Endothelial cell of hepatic sinusoid (primary cell): ENCODE results near the gene KIAA0513.

Experiments
- in situ Hi-C: cut with HindIII; loops from 2 replicates; pipeline ENCODE4 v1.10.0; 2017; ENCODE audit warnings: low sequenced_read_pairs

The KIAA0513 gene

DNA sequence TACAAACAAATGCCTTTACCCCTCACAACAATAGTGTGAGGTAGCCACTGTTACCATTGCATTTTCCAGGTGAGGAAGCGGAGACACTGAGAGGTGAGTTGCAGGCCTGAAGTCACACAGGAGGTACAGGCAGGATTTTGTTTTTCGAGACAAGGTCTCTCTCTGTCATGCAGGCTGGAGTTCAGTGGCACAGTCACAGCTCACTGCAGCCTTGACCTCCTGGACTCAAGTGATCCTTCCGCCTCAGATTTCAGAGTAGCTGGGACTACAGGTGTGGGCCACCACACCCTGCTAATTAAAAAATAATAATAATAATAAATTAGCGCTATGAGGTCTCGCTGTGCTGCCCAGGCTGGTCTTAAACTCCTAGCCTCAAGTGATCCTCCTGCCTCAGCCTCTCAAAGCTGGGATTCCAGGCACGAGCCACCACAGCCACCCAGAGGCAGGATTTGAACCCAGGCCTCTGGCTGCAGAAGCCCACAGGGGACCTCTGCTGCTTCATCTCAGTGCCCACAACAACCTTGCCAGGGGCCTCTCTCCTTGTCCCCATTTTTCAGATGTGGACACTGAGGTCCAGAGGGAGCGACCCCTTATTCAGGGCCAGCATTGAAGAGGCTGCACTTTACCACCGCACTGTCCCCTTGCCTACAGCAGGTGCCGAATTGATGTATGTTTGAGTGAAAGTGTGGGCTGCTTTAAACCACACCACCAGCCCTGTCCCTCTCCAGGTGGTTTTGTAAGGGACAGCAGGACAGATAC is 100.7 kb downstream of the KIAA0513 start:
- in situ Hi-C loops = no loop called here

DNA sequence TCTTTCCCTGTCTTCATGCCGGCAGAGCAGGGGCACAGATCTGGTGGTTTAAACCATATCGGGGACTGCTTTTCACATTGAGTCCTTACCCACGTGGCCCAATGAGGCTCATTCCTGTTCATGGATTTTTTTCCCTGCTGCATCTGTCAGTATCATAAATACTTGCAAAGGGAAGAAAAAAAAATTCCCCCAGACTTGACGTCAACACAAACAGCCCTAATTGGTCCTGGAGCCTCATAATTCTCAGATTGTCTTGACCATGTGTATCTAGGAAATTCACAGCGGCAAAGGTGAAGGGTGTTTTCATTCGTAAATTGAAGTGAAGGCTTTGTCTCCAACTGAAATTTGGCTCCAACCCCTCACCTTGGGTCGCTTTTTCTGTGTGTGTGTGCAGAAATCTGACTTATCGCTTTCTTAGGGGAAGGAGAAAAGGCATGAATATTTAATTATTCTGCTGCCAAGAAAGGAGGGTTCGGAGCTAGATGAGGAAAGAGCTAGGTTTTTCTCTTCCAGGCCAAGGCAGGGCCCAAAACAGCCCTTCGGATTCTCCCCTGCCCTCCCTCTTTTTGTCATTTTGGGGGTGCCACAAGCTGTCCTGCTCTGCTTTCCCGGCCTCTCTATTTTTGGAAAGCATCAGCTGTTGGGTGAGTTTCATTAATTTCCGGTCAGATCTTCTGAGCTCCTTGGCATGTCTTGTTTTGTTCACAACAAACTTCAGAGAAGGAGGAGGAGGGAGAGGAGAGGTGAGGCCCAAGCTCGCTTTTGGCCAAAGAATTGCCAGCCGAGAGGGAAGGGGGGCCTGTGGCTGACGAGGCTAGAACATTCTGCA is 102.5 kb downstream of the KIAA0513 start:
- in situ Hi-C loops = no loop called here

DNA sequence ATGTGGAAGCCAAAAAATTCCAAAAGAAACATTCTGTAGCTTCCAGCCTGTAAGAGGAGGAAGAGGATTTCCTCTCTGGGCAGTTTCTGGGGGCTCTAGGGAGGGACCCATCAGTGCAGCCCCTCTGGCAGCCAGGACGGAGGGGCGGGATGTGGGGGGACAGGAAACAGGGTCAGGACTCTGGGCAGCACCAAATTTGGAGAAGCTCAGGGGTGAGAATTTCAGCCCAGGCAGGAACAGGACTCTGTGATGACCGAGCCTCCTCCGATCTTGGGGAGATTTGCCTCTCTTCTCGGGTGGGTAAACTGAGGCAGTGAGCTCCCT is 103.1 kb downstream of the KIAA0513 start:
- in situ Hi-C loops = no loop called here

DNA sequence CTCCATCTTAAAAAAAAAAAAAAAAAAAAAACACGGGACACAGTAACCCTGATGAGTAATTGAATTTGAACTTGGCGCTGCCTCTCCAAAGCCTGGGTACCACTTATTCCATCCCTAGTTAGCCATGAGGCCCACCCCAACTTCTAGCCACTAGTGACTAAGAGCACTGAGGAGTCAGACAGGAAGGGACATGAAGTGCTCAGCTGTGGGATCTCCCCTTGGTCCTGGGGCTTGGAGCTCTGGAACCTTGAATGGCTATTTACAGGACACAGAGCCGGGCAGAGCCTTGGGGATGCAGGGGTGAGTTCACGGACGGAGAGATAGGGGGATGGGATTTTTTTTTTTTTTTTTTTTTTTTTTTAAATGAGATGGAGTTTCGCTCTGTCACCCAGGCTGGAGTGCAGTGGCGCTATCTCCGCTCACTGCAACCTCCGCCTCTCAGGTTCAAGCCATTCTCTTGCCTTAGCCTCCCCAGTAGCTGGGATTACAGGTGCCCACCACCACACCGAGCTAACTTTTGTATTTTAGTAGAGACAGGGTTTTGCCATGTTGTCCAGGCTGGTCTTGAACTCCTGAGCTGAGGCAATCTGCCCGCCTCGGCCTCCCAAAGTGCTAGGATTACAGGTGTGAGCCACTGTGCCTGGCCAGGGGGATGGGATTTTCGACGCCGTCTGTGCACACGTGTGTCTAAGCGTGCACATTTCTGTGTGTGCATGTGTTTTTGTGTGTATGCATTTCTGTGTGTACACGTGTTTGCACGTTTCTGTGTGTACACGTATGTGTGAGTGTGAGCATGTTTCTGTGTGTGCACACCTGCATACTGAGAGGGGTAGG is 105.1 kb downstream of the KIAA0513 start:
- in situ Hi-C loops = no loop called here

DNA sequence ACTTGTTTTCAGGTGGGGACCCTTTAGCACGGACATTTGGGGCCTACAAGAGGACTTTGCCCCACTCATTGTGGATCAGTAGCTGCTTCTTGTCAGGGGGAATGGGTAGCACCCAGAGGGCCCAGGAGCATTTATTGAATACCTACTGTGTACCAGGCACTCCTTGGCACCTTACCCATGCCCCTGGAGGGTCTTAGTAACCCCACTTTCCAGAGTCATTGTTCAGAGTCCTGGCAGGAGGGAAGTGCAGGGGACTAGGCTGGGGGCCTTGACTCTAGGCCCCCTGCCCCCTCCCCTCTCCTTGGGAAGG is 105.7 kb downstream of the KIAA0513 start:
- in situ Hi-C loops = no loop called here

DNA sequence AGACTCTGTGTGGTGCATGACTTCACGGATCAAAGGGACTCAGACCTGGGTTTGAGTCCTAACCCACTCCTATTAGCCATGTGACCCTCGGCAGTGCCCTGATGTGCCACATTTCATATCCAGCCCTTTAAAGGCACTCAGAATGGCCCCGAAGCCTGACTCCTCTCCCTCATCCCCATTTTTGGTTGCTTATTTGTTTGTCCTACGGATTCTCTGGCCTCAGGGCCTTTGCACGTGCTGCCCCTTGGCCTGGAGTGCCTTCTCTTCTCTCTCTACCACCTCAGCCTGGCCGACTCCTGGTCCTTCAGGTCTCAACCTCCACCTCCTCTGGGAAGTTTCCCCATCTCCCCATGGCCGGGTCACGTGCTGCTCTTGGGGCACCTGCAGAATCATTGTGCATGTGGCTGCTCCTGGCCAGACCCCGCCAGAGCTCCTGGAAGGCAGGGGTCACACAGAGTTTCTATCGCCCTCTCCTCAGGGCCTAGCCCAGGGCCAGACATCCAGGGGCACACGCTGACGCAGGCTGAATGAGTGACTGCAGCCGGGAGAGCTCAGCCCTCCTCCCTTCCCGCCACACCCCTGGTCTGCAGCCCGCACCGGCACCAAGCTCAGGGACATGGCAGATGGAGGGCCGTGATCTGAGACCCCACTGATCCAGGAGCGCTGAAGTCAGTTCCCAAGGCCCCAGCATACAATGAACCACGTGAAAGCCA is 106.6 kb downstream of the KIAA0513 start:
- in situ Hi-C loops = no loop called here

DNA sequence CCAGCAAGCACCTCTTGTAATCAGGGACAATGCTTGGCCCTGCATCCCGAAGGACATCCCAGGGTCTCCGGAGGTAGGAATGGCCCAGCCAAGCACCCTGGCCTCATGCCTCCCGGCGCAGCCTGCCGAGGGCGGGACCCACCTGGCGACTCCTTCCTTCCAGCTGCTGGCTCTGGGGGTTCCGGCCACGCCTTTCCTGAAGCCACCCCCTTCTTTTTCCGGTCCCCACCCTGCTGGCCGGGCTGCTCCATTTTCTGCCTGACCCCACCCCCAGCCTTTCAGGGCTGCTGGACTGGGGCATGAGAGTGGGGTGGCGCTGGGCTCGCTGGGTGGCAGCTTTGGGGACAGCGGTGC is 107.2 kb downstream of the KIAA0513 start:
- in situ Hi-C loops = no loop called here

DNA sequence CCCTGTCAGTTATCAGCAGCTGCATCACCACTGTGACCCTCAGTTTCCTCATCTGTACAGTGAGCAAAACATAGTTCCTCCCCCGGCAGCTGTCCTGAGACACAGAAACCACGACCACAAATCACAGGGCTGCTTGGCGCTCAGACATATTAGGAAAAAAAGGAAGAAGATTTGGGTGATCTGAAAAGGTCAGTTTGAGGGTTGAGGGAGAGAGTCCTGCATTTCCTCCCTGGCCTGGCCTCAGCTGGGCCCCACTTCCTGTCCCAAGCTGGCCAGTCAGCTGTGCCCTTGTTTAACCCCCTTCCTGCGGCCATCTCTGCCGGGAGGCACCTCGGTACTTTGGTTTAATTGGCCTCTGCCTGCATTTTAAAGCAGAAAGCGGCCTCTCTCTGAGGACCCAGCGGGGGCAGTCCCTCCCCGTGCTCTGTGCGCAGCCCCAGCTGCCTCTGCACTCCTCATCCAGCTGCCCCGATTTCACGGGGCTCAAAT is 108.7 kb downstream of the KIAA0513 start:
- in situ Hi-C loops = no loop called here

DNA sequence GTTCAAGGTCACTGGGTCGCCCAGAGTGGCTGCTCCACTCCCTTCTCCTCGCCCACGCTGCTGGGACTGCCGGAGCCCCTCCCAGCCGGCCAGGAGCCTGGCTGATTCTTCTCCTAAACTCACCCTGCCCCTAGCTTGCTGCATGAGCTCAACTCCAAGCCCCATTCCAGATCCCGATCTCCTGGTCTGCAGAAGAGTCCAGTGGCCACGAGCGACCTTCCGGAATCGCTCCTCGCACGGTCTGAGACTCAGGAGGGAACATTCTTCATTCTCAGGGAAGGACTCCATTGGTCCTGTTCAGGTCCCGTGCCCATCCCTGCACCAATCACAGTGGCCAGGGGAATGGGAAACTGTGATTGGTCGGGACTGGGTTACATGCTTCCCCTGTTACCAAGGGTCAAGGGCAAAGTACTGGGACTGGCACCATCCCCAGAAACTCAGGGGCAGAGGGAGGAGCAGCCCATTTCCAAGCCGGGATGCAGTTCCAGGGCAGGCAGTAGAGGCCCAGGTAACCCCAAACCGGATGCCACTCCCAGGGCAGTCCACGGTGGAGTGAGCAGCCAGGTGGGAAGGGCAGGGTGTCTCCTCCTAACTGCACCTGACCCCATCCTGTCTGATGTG is 109.2 kb downstream of the KIAA0513 start:
- in situ Hi-C loops = no loop called here

DNA sequence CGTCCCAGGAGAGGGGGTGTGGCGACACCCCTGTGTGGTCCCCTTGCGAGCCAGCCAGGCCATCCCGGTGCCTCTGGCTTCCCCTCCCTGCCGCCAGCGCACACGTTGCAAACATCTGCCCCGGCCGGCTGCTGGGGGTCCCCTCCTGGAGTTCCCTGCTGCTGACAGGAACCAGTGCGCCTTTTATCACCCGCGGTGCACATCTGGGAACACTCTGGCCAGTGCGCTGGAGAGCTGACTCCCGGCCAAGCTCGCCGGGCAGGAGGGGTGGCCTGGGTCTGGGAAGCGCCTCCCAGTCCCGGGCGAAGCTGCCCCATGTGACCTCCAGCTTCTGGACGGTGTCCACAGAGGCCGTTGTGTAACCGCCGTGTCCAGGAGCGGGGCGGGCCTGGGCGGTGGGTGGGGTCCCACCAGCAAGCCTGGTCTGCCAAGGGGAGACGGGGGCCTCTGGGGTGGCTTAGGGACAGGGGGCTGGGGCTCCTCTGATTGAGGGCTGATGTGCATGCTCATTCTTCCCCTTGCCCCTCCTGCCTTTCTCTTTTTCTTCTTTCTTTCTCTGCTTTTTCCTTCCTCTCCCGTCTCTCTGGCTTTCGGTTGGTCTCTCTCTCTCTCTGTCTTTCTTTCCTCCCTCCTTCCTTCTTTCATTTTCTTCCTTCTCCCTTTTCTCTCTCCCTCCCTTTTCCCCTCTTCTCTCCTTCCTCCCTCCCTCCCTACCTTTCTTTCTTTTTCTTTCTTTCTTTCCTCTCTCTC is 109.9 kb downstream of the KIAA0513 start:
- in situ Hi-C loops = no loop called here

DNA sequence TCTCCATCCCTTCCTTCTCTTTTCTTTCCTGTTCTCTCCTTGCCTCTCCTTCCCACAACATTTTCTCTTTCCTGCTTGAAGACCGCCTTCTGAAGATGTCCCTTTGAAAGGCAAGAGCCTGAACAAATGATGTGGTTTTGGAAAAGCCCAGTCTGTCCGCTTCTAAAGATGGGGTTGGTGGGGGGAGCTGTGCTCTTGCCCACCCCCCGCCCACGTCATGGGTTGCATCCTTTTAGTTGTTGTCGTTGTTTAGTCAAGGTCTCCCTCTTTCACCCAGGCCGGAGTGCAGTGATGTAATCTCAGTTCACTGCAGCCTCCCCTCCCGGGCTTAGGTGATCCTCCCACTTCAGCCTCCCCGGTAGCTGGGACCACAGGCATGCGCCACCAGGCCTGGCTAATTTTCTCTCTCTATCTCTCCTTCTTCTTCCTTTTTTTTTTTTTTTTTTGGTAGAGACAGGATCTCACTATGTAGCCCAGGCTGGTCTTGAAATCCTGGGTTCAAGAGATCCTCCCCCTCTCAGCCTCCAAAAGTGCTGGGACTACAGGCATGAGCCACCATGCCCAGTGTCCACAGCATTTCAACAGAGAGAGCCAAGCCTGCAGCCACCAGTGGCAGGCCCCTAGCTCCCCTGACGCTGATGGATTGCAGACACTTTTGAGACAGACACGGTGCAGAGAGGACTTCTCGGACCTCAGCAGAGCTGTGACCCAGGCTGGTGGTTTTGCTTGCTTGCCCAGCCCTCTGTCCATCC is 110.7 kb downstream of the KIAA0513 start:
- in situ Hi-C loops = no loop called here

DNA sequence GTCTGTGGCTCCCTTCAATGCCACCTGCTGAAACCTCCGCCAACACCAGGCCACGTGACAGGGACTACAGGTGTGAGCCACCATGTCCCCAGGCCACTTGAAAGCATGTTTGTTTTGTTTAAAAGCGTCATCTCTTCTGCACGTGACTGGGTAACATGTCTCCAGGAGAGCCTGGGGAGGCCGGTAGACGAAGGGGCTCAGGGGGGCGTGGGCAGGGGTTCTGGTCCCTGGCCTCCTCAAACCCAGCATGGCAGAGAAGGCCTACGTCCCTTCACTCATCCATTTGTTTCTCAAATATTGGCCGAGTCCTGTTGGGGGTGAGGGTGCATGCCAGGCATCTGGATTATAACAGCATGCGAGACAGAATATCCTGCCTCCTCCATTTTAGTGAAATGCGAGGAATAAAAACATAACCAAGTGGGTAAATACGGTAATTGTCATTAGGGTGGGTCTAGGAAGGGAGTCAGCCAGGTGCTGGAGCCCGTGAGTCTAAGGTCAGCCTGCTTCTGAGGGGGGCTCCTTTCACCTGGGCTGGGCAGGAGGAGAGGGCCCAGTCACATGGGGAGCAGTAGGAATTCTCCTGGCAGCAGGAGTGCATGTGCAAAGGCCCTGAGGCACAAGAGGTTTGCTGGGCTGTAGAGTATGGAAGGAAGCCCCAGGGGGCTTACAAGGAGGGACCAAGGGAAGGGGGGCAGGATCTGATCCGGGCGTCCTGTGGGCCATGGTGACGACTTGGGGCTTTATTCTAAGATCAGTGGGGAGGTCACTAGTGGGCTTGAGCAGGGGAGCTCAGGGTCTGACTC is 111.4 kb downstream of the KIAA0513 start:
- in situ Hi-C loops = no loop called here

DNA sequence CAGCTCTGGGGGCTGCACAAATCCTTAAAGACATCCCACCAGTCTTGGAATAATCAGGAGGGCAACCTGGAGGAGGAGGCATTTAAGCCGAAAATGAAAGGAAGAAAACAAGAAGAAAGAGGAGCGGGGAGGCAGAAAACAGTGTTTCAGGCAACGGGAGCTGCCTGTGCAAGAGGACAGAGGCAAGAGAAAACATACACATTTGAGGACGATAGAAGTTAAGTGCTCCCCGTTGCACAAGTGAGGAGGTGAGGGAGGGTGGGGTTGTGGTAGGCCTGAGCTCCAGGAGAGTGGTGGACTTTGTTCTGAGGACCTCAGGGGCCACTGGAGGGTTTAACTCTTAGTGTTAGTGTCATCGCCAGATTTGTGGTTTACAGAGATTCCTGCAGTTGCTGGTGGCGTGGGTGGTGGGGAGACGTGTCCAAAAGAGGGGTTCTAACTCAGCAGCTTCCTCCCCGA is 112.3 kb downstream of the KIAA0513 start:
- in situ Hi-C loops = no loop called here

DNA sequence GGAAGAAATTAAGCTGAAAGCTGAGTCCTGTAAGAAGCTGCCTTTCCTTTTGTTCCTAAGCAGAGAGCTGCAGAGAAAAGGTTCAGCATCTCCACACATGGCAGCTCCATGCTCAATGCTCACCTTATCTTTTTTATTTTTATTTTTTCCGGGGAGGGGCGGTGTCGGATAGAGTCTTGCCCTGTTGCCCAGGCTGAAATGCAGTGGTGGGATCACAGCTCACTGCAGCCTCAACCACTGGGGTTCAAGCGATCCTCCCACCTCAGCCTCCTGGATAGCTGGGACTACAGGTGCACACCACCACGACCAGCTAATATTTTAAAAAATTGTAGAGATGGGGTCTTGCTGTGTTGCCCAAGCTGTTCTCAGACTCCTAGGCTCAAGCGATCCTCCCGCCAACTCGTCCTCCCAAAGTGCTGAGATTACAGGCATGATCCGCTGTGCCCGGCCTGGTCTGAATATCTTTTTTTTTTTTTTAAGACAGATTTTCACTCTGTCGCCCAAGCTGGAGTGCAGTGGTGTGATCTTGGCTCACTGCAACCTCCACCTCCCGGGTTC is 112.9 kb downstream of the KIAA0513 start:
- in situ Hi-C loops = no loop called here

DNA sequence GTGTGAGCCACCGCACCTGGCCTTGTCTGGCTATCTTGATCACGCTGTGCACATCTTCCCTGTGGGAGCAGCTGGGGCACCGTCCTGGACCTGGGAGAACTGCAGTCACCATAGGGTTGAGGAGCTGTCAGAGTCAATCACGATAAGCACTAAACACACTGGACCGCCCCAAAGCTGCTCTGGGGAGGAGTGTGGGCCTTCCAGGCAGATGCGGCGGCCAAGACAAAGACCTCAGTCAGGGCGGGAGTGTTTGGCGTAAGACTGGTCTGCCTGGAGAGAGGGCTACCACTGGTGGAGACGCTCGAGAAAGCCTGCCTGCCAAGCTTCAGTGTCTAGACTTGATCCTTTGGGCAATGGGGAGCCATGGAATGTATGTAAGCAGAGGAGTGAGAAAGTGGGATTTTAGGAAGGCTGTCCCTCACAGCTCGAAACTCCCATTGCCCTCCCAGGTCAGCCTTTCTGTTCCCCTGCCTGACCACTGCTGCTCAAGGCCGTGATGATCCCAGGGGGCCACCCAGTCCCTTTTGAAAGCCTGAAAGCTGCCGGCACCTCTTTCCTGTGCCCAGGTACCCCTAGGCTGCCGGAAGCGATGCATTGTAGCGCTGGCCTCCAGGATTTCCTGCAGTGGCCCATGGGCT is 114.0 kb downstream of the KIAA0513 start:
- in situ Hi-C loops = no loop called here

DNA sequence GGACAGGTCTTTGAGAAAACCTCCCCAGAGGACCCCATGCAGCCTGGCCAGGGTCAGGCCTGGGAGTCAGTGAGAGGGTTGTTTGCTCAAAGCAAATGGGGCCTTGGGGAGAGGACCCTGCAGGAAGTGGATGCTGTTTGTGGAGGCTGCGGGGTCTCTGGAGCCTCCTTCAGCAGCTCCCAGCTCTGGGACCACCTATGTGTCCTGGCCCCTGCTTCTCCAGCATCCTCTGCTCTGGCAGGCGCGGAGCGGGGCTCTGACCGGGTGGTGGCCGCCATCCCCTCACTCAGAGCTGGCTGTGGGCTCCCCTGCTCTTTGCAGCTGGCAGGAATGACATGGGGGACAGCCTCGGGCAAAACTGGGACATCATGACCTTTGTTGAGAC is 114.5 kb downstream of the KIAA0513 start:
- in situ Hi-C loops = no loop called here

DNA sequence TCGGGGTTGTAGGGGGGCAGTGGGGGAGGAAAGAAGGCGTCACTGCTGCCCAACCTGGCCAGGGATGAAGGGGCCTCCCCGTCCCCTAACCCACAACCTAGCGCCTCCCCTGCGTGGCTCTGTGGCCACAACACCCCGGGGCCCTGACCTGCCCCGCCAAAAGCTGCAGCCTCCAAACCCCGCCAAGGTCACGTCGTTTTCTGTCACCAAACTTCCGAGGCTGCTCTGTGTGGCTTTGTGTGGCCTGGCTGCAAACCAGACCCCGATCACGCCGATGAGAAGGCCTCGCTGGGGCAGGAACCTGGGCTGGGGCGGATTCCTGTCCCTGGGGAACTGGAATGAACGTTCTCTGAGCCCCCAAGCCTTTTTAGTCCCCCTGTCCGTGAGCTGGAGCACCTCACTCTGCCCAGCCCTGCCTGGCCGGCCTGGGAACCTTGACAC is 115.2 kb downstream of the KIAA0513 start:
- in situ Hi-C loops = no loop called here
